Effector CD4-positive, alpha-beta T cell (primary cell): Measurements from ENCODE around the gene RNF43.
"Not testable (repeated sequence)": the region's sequence is repeated elsewhere in the genome, so short reads cannot be mapped to it uniquely, and the experiment has no call there.

Experiments used
- DNase-seq: peaks from one replicate; pipeline ENCODE4 v3.0.0-alpha.2; 2020

Gene RNF43

GRCh38 chr17:58403311-58403710 is 14.0 kb downstream of the RNF43 start:
- DNase-seq, result no peak

DNA sequence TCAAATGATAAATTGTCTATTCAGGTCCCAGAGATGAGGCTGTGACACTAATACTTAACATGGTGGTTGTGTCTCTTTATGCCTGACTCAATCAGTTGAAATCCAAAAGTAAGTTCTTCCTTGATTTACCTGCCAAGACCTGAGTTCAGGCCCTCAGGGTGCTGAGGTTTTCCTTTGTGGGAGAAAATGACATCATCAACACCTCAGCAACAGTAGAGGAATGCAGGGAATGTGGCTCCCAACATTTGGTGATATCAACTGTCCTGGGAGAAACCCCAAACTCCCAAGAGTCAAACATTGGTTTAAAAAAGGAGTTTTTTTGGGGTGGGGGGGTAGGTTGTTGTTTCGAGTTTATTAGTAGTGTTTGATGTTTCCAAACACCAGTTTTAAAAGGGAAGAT is 14.7 kb downstream of the RNF43 start:
- DNase-seq, result no peak

- DNase-seq, result no peak
Observed at GRCh38 chr17:58402047-58402446, 15.3 kb downstream of the RNF43 start.

- DNase-seq, result no peak
Observed at GRCh38 chr17:58401287-58401686, 16.0 kb downstream of the RNF43 start.

DNA sequence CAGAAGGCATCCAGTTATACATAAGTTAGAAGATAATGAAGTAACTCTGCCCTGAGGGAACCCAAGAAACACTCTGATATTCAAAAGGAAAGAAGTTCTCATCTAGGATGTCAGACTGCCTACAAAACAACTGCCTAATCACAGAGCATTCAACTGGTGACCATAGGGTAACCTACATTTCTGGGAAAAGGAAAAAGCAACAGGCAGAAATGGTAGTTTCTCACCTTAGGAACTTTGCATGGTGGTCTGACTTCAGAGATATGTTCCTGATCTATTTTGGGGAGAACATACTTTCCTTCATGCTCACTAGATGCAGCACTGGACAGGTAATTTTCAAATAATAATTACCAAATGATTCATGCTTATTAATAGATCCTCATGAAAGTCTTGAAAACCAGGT is 16.5 kb downstream of the RNF43 start:
- no peak for DNase-seq

GRCh38 chr17:58399974-58400373 is 17.4 kb downstream of the RNF43 start:
- no peak for DNase-seq

DNA sequence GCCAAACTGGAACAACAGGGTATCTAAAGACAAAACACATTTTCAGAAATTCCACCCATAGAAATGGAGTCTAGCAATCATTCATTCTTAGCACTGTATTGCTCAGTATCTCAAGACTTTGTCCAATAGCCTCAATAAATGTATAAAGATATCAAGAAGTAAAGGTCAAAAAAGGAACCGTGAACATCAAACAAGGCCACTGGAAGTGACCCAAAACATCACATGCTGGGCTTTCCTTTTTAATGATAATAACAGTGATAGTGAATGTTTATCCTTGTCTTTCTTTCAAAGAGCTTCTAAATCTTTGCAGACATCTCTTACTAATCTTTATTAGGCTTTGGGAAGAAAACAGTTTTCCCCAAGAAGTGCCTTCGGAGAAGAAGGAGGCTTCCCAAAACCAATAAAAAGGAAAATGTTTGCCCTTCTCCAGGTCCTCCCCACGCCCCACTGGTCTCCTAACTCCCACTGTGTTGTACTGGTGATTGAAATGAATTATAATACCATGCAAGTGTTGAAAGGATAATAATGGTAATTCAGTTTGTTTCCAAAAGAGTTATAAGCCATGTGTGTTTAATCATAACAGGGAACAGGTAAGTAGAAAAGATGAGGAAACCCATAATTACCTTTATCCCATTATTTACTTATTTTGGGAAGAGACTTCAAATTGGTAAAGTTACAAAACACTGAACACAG is 18.6 kb downstream of the RNF43 start:
- DNase-seq, result no peak

DNA sequence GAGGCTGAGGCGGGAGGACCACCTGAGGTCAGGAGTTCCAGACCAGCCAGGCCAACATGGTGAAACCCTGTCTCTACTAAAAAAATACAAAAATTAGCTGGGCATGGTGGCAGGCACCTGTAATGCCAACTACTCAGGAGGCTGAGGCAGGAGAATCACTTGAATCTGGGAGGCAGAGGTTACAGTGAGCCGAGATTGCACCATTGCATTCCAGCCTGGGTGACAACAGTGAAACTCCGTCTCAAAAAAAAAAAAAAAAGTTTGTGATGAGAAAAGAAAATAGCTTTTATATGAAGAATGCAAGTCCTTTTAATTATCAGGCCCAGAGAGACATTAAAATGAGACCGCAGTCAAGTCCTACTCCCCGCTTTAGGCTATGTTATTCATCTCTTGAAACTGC is 19.9 kb downstream of the RNF43 start:
- not testable (repeated sequence) for DNase-seq

DNA sequence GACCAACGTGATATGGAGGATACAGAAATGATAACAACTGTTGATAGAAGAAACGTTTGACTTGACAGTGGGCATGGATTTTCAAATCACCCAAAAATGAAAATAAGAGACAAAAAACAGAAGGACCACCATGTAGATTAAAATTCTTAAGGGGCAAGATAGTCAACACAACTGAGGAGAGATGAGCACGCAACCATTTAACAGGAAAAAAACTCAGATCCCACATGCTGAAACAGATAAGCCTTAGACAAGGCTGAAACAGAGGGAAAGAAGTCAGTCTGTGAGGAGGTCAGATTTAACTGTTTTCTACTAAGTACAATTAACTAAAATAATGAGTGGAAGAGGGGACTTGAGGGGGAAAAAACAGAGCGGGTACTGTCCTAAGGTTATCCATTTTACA is 21.2 kb downstream of the RNF43 start:
- DNase-seq, result no peak

DNA sequence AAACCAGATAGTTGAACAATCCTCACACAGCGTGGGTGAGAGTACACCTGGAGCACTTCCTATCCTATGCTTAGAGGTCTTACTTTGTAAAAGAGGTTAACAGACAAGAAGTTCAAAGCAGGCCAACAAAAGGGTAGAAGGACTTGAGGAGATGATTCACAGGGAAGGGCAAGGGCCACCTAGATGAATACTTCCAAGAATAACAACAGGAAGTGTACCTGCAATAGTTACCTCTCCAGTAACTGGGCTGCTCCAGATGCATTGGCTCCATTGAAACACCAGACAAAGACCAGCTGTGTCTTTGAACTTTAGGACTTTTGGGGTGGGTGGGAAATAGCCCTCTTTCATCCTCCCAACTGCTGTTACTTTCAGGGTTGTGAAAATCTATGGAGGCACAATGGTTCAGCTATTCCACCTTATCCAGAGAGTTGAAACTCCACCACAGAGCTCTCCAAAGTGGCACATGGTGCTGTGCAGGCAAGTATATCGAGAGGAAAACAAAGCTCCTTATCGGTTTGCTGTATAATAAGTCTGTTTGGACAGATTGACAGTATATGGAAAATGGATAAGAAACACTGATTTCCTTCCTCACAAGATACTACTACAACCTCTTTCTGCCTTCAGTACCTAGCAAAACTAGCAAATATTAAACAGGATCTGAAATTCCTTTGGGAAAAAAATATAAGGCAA is 22.7 kb downstream of the RNF43 start:
- no peak for DNase-seq

DNA sequence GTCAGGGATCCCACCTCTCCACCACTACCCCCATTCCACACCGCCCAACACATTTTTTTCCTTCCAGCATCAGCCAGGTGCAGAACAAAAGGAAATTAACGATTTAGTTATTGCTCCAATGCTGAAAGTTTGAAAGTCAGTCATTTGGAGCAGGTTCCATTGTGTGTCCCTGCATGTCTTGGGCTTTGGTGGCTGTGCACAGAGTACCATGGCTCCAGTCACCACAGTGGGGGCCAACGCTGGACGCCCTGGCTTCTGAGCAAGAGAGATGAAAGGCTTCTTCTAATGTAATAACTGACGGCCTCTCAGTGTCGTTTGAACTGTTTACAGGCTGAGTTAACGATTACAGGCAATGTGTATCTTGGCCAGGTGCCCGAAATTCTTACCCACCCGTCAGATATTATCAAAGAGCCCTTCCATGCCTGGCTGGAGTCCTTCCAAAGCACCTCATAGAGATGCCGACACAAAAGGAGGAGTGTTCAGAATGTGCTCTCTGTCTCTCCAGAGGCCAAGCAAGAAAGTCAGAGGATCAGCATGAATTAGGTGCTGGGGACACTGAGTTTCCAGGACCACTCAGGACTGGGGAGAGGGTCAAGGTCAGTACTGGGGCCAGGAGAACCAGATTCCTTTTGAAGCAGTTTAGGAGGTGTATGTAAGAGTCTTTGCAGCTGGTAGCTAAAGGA is 25.9 kb downstream of the RNF43 start:
- DNase-seq, result no peak

- DNase-seq, result no peak
Observed at GRCh38 chr17:58390884-58391283, 26.4 kb downstream of the RNF43 start.

- no peak for DNase-seq
Observed at GRCh38 chr17:58388302-58389190, 28.8 kb downstream of the RNF43 start.

DNA sequence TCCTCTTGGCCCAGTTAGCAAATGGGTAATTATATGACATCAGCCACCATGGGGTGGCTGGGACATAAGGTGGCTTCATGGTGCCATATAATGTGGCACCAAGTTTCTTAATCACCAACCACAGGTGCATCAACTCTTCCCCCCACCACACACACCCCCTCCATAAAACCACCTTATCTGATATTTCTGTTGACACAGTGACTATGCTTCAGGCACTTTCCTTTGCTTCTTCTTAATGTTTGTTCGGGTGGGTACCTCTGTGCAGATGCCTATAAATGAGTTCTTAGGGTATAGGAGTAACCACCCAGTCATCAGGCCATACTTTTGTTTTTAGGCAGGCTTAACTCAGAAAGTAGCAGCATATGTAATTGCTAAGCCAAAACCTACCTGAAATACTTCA is 29.5 kb downstream of the RNF43 start:
- no peak for DNase-seq

- no peak for DNase-seq
Observed at GRCh38 chr17:58386708-58387107, 30.6 kb downstream of the RNF43 start.

- no peak for DNase-seq
Observed at GRCh38 chr17:58385359-58385899, 31.9 kb downstream of the RNF43 start.

- DNase-seq, result no peak
Observed at GRCh38 chr17:58384897-58385296, 32.4 kb downstream of the RNF43 start.

GRCh38 chr17:58383892-58384462 is 33.4 kb downstream of the RNF43 start:
- no peak for DNase-seq

DNA sequence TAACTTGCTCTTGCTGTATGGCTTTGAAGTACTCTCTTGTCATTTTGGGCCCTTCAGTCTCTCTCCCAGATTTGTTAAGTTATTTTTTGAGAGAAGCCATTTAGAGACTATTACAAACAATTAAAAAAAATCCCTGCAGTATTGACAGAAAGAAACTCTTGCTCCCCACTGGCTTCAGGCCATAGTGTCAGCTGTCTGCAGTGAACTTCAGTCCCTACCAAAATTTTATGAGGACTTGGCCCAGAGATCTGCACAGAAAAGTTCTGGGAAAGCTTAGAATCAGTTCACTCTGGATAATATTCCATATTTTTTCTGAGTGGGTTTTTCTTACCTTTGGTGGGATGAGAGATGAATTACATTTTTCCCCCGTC is 34.5 kb downstream of the RNF43 start:
- no peak for DNase-seq

GRCh38 chr17:58382108-58382871 is 35.0 kb downstream of the RNF43 start:
- no peak for DNase-seq
